Neural cell (in vitro differentiated cells): Measurements from ENCODE around the gene VPS39. TPM values are rescaled to one million over a fixed set of nuclear protein-coding genes. Genes with fewer than 3 reads are reported as not detected.

Experiments used
- H2AFZ ChIP-seq: fragments of 200-600, 300-800 bp; sonication (generic), shearing (Covaris generic); 2 replicates; pipeline ENCODE4 v1.6.0; 2014; ENCODE audit warnings: low read depth, mild to moderate bottlenecking, antibody characterized with exemption, low read length, moderate library complexity
- H3F3A ChIP-seq: fragments of 200-600 bp; shearing (Covaris generic); 2 replicates; pipeline ENCODE4 v1.6.1; 2016; ENCODE audit warnings: mild to moderate bottlenecking, moderate library complexity, mixed read lengths, antibody characterized with exemption, low read length; ENCODE audit not compliant: insufficient read depth, poor library complexity, severe bottlenecking
- H3K27ac ChIP-seq: fragments of 200-600, 300-800 bp; sonication (generic), shearing (Covaris generic); 2 replicates; pipeline ENCODE4 v1.5.1; 2014; ENCODE audit warnings: mild to moderate bottlenecking, low read length, moderate library complexity
- H3K27me3 ChIP-seq: fragments of 300-800, 200-600 bp; sonication (generic), shearing (Covaris generic); 2 replicates; pipeline ENCODE4 v1.6.0; 2014; ENCODE audit warnings: mild to moderate bottlenecking, low read depth, low read length, moderate library complexity; ENCODE audit not compliant: insufficient read depth
- H3K36me3 ChIP-seq: fragments of 300-800, 200-600 bp; sonication (generic), shearing (Covaris generic); 2 replicates; pipeline ENCODE4 v1.5.1; 2014; ENCODE audit warnings: mild to moderate bottlenecking, antibody characterized with exemption, low read length, moderate library complexity; ENCODE audit not compliant: insufficient read depth
- H3K4me2 ChIP-seq: fragments of 300-800, 200-600 bp; sonication (generic), shearing (Covaris generic); 2 replicates; pipeline ENCODE4 v1.6.0; 2014; ENCODE audit warnings: mild to moderate bottlenecking, low read length
- H3K4me3 ChIP-seq: fragments of 300-800, 200-600 bp; sonication (generic), shearing (Covaris generic); 2 replicates; pipeline ENCODE4 v1.5.1; 2014; ENCODE audit warnings: mild to moderate bottlenecking, low read length, moderate library complexity
- H3K79me2 ChIP-seq: fragments of 200-600 bp; shearing (Covaris generic); replicated peaks from 2 replicates; pipeline ENCODE4 v1.6.0; 2014; ENCODE audit warnings: mild to moderate bottlenecking, low read length, moderate library complexity; ENCODE audit not compliant: insufficient read depth
- H3K9ac ChIP-seq: fragments of 300-800, 200-600 bp; sonication (generic), shearing (Covaris generic); 2 replicates; pipeline ENCODE4 v1.6.1; 2016; ENCODE audit warnings: mild to moderate bottlenecking, low read length, mixed read lengths
- H3K9me2 ChIP-seq: fragments of 200-600 bp; shearing (Covaris generic); 2 replicates; pipeline ENCODE4 v1.6.1; 2016; ENCODE audit warnings: mild to moderate bottlenecking, low read length, mixed read lengths; ENCODE audit not compliant: insufficient read depth
- H3K9me3 ChIP-seq: fragments of 200-600, 300-800 bp; sonication (generic), shearing (Covaris generic); 2 replicates; pipeline ENCODE4 v1.6.1; 2016; ENCODE audit warnings: mild to moderate bottlenecking, mixed run types, low read length, moderate library complexity, mixed read lengths
- H4K20me1 ChIP-seq: fragments of 200-600 bp; shearing (Covaris generic); 2 replicates; pipeline ENCODE4 v1.6.1; 2016; ENCODE audit warnings: mild to moderate bottlenecking, mixed run types; ENCODE audit not compliant: insufficient read depth
- EP300 ChIP-seq: fragments of 450-650 bp; conservative IDR thresholded peaks from 2 replicates; pipeline ENCODE4 v1.6.1; 2014; ENCODE audit warnings: antibody characterized with exemption, mild to moderate bottlenecking, moderate library complexity; ENCODE audit not compliant: poor library complexity, severe bottlenecking
- EZH2 ChIP-seq: fragments of 200-600, 300-800 bp; shearing (Covaris generic), sonication (generic); IDR thresholded peaks from 2 replicates; pipeline ENCODE4 v1.6.1; 2014; ENCODE audit warnings: antibody characterized with exemption, low read length, borderline replicate concordance, mild to moderate bottlenecking; ENCODE audit not compliant: insufficient read depth, poor library complexity, severe bottlenecking
- MXI1 ChIP-seq: fragments of 450-650 bp; conservative IDR thresholded peaks from 2 replicates; pipeline ENCODE4 v1.6.1; 2014; ENCODE audit warnings: antibody characterized with exemption, mild to moderate bottlenecking; ENCODE audit not compliant: poor library complexity, severe bottlenecking
- POLR2AphosphoS5 ChIP-seq: IDR thresholded peaks from 2 replicates; pipeline ENCODE4 v1.6.1; 2012
- RAD21 ChIP-seq: fragments of 450-650 bp; conservative IDR thresholded peaks from 2 replicates; pipeline ENCODE4 v1.6.1; 2014; ENCODE audit warnings: antibody characterized with exemption, mild to moderate bottlenecking, moderate library complexity
- REST ChIP-seq: IDR thresholded peaks from 2 replicates; pipeline ENCODE4 v1.6.1; 2012; ENCODE audit warnings: borderline replicate concordance
- SMC3 ChIP-seq: fragments of 450-650 bp; conservative IDR thresholded peaks from 2 replicates; pipeline ENCODE4 v1.6.1; 2014; ENCODE audit warnings: antibody characterized with exemption, mild to moderate bottlenecking, moderate library complexity; ENCODE audit not compliant: poor library complexity
- TAF1 ChIP-seq: IDR thresholded peaks from 2 replicates; pipeline ENCODE4 v1.6.1; 2012; ENCODE audit warnings: low read depth
- polyA plus RNA-seq: library from polyadenylated mRNA; depleted of rRNA; stranded (reverse); fragments of >200 nt; gene quantifications from 2 replicates; pipeline ENCODE4 v1.2.3, GENCODE V29; 2014
- TF ChIP-seq, protein P1 (sequence below): fragments of 450-650 bp; IDR thresholded peaks from 2 replicates; pipeline ENCODE4 v1.5.1; 2014; ENCODE audit warnings: antibody characterized with exemption, mild to moderate bottlenecking, moderate library complexity; ENCODE audit not compliant: poor library complexity, severe bottlenecking

The VPS39 gene
- polyA plus RNA-seq, 1 donor from 2014 or later = 59.9 TPM

DNA sequence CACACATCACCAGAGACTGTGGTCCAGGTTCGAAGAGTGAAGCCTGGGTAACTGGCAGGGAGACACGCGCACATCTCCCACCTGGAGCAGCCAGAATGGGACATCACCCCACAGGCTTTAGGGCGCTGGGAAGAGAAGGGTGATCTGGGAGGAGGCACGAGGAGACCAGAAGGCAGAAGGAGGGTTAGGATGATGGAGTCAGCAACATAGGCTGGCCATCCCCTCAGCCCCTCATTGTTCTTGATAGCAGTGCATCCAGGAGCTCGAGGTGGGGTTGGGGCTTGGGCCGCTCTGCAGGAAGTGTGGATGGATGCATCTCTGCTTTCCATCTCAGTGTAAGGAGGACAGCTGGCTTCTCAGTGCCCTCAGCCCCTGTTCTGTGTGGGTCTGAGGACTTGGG lies 66.9 kb downstream of the VPS39 start:
- no peak overlapping the region for H3K4me3 ChIP-seq
- no peaks in the 10 kb centered on the region for H3F3A ChIP-seq
- H3K27me3 ChIP-seq = no peaks in the 10 kb centered on the region
- H2AFZ ChIP-seq = no peak overlapping the region
- no peak overlapping the region for H3K27ac ChIP-seq
- no peaks in the 10 kb centered on the region for H3K36me3 ChIP-seq
- H3K9me3 ChIP-seq = no peaks in the 10 kb centered on the region
- no peaks in the 10 kb centered on the region for H3K9me2 ChIP-seq
- H3K4me2 ChIP-seq = no peak overlapping the region
- no peak for TF ChIP-seq EZH2
- TF ChIP-seq POLR2AphosphoS5 = no peak
- no peak for TF ChIP-seq SMC3
- TF ChIP-seq REST = no peak
- TF ChIP-seq, protein P1, sequence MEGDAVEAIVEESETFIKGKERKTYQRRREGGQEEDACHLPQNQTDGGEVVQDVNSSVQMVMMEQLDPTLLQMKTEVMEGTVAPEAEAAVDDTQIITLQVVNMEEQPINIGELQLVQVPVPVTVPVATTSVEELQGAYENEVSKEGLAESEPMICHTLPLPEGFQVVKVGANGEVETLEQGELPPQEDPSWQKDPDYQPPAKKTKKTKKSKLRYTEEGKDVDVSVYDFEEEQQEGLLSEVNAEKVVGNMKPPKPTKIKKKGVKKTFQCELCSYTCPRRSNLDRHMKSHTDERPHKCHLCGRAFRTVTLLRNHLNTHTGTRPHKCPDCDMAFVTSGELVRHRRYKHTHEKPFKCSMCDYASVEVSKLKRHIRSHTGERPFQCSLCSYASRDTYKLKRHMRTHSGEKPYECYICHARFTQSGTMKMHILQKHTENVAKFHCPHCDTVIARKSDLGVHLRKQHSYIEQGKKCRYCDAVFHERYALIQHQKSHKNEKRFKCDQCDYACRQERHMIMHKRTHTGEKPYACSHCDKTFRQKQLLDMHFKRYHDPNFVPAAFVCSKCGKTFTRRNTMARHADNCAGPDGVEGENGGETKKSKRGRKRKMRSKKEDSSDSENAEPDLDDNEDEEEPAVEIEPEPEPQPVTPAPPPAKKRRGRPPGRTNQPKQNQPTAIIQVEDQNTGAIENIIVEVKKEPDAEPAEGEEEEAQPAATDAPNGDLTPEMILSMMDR = no peak
- TF ChIP-seq EP300 = no peak
- TF ChIP-seq TAF1 = no peak
- TF ChIP-seq RAD21 = no peak
- TF ChIP-seq MXI1 = no peak
- no peak overlapping the region for H3K9ac ChIP-seq
- no peaks in the 10 kb centered on the region for H3K79me2 ChIP-seq
- H4K20me1 ChIP-seq = no peaks in the 10 kb centered on the region

DNA sequence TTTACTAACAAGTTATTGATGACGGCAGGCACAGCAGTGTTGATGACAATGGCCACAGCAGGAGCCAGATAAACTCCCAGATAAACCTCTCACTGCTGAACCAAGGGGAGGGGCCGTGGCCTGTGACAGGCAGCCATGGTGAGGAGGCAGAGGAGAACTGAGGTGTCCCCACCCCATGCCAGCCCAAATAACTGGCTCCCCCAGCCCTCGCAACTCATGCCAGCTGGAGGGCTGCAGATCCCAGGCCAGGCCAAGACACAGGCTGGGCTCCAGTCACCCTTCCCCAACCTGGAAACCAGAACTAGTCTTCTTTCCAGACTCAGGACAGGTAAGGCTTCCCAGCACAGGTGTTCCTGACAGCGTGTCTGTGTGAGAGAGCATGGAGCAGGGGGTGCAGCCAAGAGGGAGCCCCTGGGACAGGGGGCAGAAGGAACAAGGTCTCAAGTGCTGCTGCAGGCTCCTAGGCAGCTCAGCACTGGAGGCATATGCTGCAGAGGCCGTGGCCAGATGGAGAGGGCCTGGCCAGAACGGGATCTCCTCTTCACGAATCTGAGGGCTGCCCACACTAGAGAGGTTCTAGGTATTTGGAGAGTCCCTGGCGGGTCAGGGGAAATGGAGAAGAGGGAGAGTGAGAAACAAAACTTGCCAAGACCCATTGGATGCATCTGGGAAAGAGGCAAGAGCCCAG lies 67.6 kb downstream of the VPS39 start:
- TF ChIP-seq EP300 = no peak
- no peak for TF ChIP-seq RAD21
- TF ChIP-seq MXI1 = no peak
- TF ChIP-seq, protein P1 = no peak
- no peak for TF ChIP-seq REST
- no peaks in the 10 kb centered on the region for H3K79me2 ChIP-seq
- no peak overlapping the region for H3K9ac ChIP-seq
- no peaks in the 10 kb centered on the region for H3K36me3 ChIP-seq
- no peaks in the 10 kb centered on the region for H3F3A ChIP-seq
- no peak overlapping the region for H3K4me3 ChIP-seq
- H3K9me3 ChIP-seq = no peaks in the 10 kb centered on the region
- no peak overlapping the region for H3K27ac ChIP-seq
- H4K20me1 ChIP-seq = no peaks in the 10 kb centered on the region
- no peaks in the 10 kb centered on the region for H3K27me3 ChIP-seq
- no peak overlapping the region for H3K4me2 ChIP-seq
- H3K9me2 ChIP-seq = no peaks in the 10 kb centered on the region
- H2AFZ ChIP-seq = no peak overlapping the region
